DMS 273 treated with DMSO at 0.1 percent for 48 hours (cell line): ENCODE data around the gene LSM5.

Experiments used
- DNase-seq: peaks from one replicate; lab custom pipeline; 2025; lab: John Stamatoyannopoulos, UW

The LSM5 gene

GRCh38 chr7:32461484-32461883 lies 28.7 kb downstream of the LSM5 start:
- DNase-seq: no peak

GRCh38 chr7:32459788-32460187 lies 30.4 kb downstream of the LSM5 start:
- no peak for DNase-seq

GRCh38 chr7:32458025-32458424 lies 32.2 kb downstream of the LSM5 start:
- DNase-seq: no peak

- no peak for DNase-seq
Measured at GRCh38 chr7:32453341-32454011, 36.7 kb downstream of the LSM5 start.

- DNase-seq: no peak
Measured at GRCh38 chr7:32447218-32447617, 43.0 kb downstream of the LSM5 start.

GRCh38 chr7:32436146-32436928 lies 53.8 kb downstream of the LSM5 start:
- no peak for DNase-seq
